K562 (cell line): ENCODE measurements around the gene STMN3. TPM values are rescaled to one million over a fixed set of nuclear protein-coding genes. Genes with fewer than 3 reads are reported as not detected.
A peak's percentile ranks its signal among the peaks of the same experiment; 100 is the strongest.

Experiments
- CBX1 ChIP-seq: sonication (generic); IDR thresholded peaks from 2 replicates; pipeline ENCODE4 v1.6.1; 2016; ENCODE audit warnings: antibody characterized with exemption, low read depth, mild to moderate bottlenecking
- GTF2F1 ChIP-seq: IDR thresholded peaks from 2 replicates; pipeline ENCODE4 v1.6.1; 2011; ENCODE audit warnings: low read depth, low read length, improper control_type of control experiment
- HNRNPK ChIP-seq: fragments of 200-400 bp; formaldehyde crosslinking; IDR thresholded peaks from one replicate; pipeline ENCODE4 v1.6.1; 2018; ENCODE audit warnings: mild to moderate bottlenecking, low read depth, low read length; ENCODE audit not compliant: poor library complexity, severe bottlenecking
- SLC30A9 ChIP-seq: fragments of 250-450 bp; sonication (Bioruptor Pico); IDR thresholded peaks from 2 replicates; pipeline ENCODE4 v1.8.0; 2022; ENCODE audit warnings: mild to moderate bottlenecking, moderate library complexity
- TRIM24 ChIP-seq, 2 experiments: fragments of 450-650 bp; IDR thresholded peaks; 2 replicates each; pipeline ENCODE4 v1.6.1; 2016
- ZNF197 ChIP-seq: fragments of 200-800 bp; sonication (Bioruptor generic); IDR thresholded peaks from 2 replicates; pipeline ENCODE4 v1.6.1; 2016; ENCODE audit warnings: low read depth, missing genetic modification characterization, missing compliant biosample characterization
- ZNF217 ChIP-seq: sonication (generic); formaldehyde crosslinking; IDR thresholded peaks from 2 replicates; pipeline ENCODE4 v1.8.0; 2022; ENCODE audit warnings: mild to moderate bottlenecking, missing genetic modification reagents
- ZNF354B ChIP-seq: fragments of 250-450 bp; sonication (Bioruptor Pico); IDR thresholded peaks from 2 replicates; pipeline ENCODE4 v1.4.0; 2020
- ZNF589 ChIP-seq: fragments of 200-800 bp; sonication (Bioruptor generic); IDR thresholded peaks from 2 replicates; pipeline ENCODE4 v1.6.1; 2016; ENCODE audit warnings: low read depth, missing genetic modification characterization, missing compliant biosample characterization
- polyA plus RNA-seq, 8 experiments: library from polyadenylated mRNA; depleted of rRNA in 4 of 8; stranded (reverse) in 5 of 8; unstranded in 3 of 8; fragments of >200 nt; fragmentation: Nextera tagmentation in 2 of 8; fragmentation: Illumina TruSeq in 1 of 8; extraction: Ambion mirVana in 2 of 8; extraction: Trizol in 1 of 8; gene quantifications; 2 replicates each; pipeline versions ENCODE4 v1.2.1 to v1.2.3, GENCODE V29; 2011 to 2014; ENCODE audit warnings: inconsistent platforms in 1 of 8, missing spikeins in 1 of 8
- total RNA-seq, 7 experiments: library from RNA; depleted of rRNA in 6 of 7; stranded (reverse); fragments of >200 nt in 6 of 7; fragmentation: Illumina TruSeq in 2 of 7; extraction: Trizol in 2 of 7; gene quantifications; 2 replicates each; pipeline versions ENCODE4 v1.2.1 to v1.2.3, GENCODE V29; 2011 to 2021; ENCODE audit warnings: low replicate concordance in 1 of 7
- TF ChIP-seq, protein P1 (sequence below), 2 experiments: fragments of 450-650 bp in 1 of 2; sonication (generic) in 1 of 2; formaldehyde crosslinking in 1 of 2; IDR thresholded peaks in 1 of 2; conservative IDR thresholded peaks in 1 of 2; 2 replicates each; pipeline versions ENCODE4 v1.6.1 to v1.8.1; 2016 to 2023; ENCODE audit warnings: mild to moderate bottlenecking in 2 of 2, moderate library complexity in 2 of 2, inconsistent platforms in 1 of 2, missing genetic modification reagents in 1 of 2
- TF ChIP-seq, protein P2 (sequence below): fragments of 200-800 bp; sonication (Bioruptor generic); IDR thresholded peaks from 2 replicates; pipeline ENCODE4 v1.6.1; 2017; ENCODE audit warnings: missing genetic modification characterization, missing compliant biosample characterization

Gene STMN3
- total and polyA plus RNA-seq, 9 of the 15 experiments (the other 6 are each of a cell fraction or from before 2014, with no cell fraction given), result 0.70 to 65.6 (median 29.4) TPM

DNA sequence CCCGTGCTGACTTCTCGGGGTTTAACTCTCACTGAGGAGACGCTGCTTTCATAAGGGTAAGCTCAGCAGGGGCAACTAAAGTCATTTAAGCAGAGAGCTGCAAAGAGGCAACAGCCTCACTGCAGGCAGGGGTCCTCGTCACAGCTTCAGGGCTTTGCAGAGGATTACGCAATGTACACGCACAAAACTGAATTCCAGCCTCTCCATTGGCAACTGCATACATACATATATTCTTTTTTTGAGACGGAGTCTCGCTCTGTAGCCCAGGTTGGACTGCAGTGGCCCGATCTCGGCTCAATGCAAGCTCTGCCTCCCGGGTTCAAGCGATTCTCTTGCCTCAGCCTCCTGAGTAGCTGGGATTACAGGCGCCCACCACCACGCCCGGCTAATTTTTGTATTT is 28.7 kb downstream of the STMN3 start (continued):
- TF ChIP-seq, protein P1, sequence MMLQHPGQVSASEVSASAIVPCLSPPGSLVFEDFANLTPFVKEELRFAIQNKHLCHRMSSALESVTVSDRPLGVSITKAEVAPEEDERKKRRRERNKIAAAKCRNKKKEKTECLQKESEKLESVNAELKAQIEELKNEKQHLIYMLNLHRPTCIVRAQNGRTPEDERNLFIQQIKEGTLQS (IDR thresholded peaks at IDR 0.05), result peak; percentile 48; the same call in 1 of the 2 replicates
- TF ChIP-seq, protein P1 (CRISPR knock-in tag; conservative IDR thresholded peaks at IDR 0.05), result no peak
- TF ChIP-seq ZNF217 (CRISPR knock-in tag), result no peak
- no peak for TF ChIP-seq CBX1
- TF ChIP-seq ZNF354B (CRISPR knock-in tag), result no peak
- TF ChIP-seq HNRNPK, result no peak
- TF ChIP-seq TRIM24 (IDR thresholded peaks at IDR 0.05), result peak; percentile 46 to 56; a peak in 2 of 4 replicates
- TF ChIP-seq SLC30A9 (CRISPR knock-in tag), result no peak
- TF ChIP-seq, protein P2, sequence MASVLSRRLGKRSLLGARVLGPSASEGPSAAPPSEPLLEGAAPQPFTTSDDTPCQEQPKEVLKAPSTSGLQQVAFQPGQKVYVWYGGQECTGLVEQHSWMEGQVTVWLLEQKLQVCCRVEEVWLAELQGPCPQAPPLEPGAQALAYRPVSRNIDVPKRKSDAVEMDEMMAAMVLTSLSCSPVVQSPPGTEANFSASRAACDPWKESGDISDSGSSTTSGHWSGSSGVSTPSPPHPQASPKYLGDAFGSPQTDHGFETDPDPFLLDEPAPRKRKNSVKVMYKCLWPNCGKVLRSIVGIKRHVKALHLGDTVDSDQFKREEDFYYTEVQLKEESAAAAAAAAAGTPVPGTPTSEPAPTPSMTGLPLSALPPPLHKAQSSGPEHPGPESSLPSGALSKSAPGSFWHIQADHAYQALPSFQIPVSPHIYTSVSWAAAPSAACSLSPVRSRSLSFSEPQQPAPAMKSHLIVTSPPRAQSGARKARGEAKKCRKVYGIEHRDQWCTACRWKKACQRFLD (CRISPR knock-in tag), result no peak
- TF ChIP-seq ZNF589 (CRISPR knock-in tag), result no peak
- TF ChIP-seq GTF2F1, result no peak
- no peak for TF ChIP-seq ZNF197
